ENCODE measurements around the gene EXO1.

- TF ChIP-seq, protein P1, sequence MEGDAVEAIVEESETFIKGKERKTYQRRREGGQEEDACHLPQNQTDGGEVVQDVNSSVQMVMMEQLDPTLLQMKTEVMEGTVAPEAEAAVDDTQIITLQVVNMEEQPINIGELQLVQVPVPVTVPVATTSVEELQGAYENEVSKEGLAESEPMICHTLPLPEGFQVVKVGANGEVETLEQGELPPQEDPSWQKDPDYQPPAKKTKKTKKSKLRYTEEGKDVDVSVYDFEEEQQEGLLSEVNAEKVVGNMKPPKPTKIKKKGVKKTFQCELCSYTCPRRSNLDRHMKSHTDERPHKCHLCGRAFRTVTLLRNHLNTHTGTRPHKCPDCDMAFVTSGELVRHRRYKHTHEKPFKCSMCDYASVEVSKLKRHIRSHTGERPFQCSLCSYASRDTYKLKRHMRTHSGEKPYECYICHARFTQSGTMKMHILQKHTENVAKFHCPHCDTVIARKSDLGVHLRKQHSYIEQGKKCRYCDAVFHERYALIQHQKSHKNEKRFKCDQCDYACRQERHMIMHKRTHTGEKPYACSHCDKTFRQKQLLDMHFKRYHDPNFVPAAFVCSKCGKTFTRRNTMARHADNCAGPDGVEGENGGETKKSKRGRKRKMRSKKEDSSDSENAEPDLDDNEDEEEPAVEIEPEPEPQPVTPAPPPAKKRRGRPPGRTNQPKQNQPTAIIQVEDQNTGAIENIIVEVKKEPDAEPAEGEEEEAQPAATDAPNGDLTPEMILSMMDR (IDR thresholded peaks at IDR 0.05): no peak
- TF ChIP-seq POLR2A (IDR thresholded peaks at IDR 0.05): no peak
Observed at GRCh38 chr1:241934866-241935265, 86.9 kb downstream of the EXO1 start.

Data from Peyer's patch (tissue), 4 donors.